Activated T-cell treated with anti-CD3 and anti-CD28 coated beads, Interleukin-2, amount 50 U/mL, for 1 hour (primary cell): ENCODE measurements around the gene IRX1.

Experiments
- DNase-seq: peaks from one replicate; pipeline ENCODE4 v3.0.0-alpha.2; 2020

Gene IRX1

GRCh38 chr5:3595006-3595961 is at the start of gene IRX1:
Gene IRX1, plus strand, starts transcription at chr5:3595832. Its CDS starts 274 bp downstream, at chr5:3596106.
- no peak for DNase-seq

- DNase-seq = no peak
Observed at GRCh38 chr5:3546028-3546427, 49.6 kb upstream of the IRX1 start.

GRCh38 chr5:3564116-3564515 is 31.5 kb upstream of the IRX1 start:
- no peak for DNase-seq

- DNase-seq = no peak
Observed at GRCh38 chr5:3564827-3565518, 30.7 kb upstream of the IRX1 start.

- DNase-seq = no peak
Observed at GRCh38 chr5:3584724-3585531, 10.7 kb upstream of the IRX1 start.

- DNase-seq = no peak
Observed at GRCh38 chr5:3590161-3590966, 5.3 kb upstream of the IRX1 start.

GRCh38 chr5:3590967-3591900 is 4.4 kb upstream of the IRX1 start:
- DNase-seq = no peak

- DNase-seq = no peak
Observed at GRCh38 chr5:3592298-3592697, 3.3 kb upstream of the IRX1 start.

- no peak for DNase-seq
Observed at GRCh38 chr5:3593771-3594509, 1.7 kb upstream of the IRX1 start.

- no peak for DNase-seq
Observed at GRCh38 chr5:3594510-3595005, 1.1 kb upstream of the IRX1 start.

- no peak for DNase-seq
Observed at GRCh38 chr5:3596261-3596825, 711 bp downstream of the IRX1 start.

GRCh38 chr5:3596857-3597166 is 1.2 kb downstream of the IRX1 start:
- no peak for DNase-seq

- DNase-seq = no peak
Observed at GRCh38 chr5:3597167-3598007, 1.8 kb downstream of the IRX1 start.

GRCh38 chr5:3598207-3598606 is 2.6 kb downstream of the IRX1 start:
- no peak for DNase-seq

- no peak for DNase-seq
Observed at GRCh38 chr5:3598769-3599211, 3.2 kb downstream of the IRX1 start.

GRCh38 chr5:3599226-3600105 is 3.8 kb downstream of the IRX1 start:
- DNase-seq = no peak

GRCh38 chr5:3600106-3601060 is 4.8 kb downstream of the IRX1 start:
- no peak for DNase-seq
